Hepatocyte (in vitro differentiated cells): ENCODE results near the gene FAM193B. TPM values are rescaled to one million over a fixed set of nuclear protein-coding genes. Genes with fewer than 3 reads are reported as not detected.

Source experiments
- DNase-seq: peaks from one replicate; pipeline ENCODE4 v3.0.0-alpha.2; 2016; ENCODE audit warnings: low spot score
- H2AFZ ChIP-seq: fragments of 200-600 bp; sonication (generic); 2 replicates; pipeline ENCODE4 v1.6.0; 2016; ENCODE audit warnings: antibody characterized with exemption, mild to moderate bottlenecking
- H3K27ac ChIP-seq: fragments of 200-600 bp; sonication (generic); 2 replicates; pipeline ENCODE4 v1.5.1; 2016; ENCODE audit warnings: mild to moderate bottlenecking
- H3K27me3 ChIP-seq: fragments of 200-600 bp; sonication (generic); 2 replicates; pipeline ENCODE4 v1.6.1; 2016
- H3K36me3 ChIP-seq: fragments of 200-600 bp; sonication (generic); replicated peaks from 2 replicates; pipeline ENCODE4 v1.5.1; 2016; ENCODE audit warnings: low read depth; ENCODE audit not compliant: insufficient read depth
- H3K4me1 ChIP-seq: fragments of 200-600 bp; sonication (generic); 2 replicates; pipeline ENCODE4 v1.5.1; 2016; ENCODE audit warnings: mild to moderate bottlenecking, moderate library complexity; ENCODE audit not compliant: insufficient read depth
- H3K4me2 ChIP-seq: fragments of 200-600 bp; sonication (generic); 2 replicates; pipeline ENCODE4 v1.6.0; 2016
- H3K4me3 ChIP-seq: fragments of 200-600 bp; sonication (generic); 2 replicates; pipeline ENCODE4 v1.5.1; 2016; ENCODE audit warnings: mild to moderate bottlenecking
- H3K79me2 ChIP-seq: fragments of 200-600 bp; sonication (generic); 2 replicates; pipeline ENCODE4 v1.6.0; 2017; ENCODE audit warnings: mild to moderate bottlenecking
- H3K9me2 ChIP-seq: fragments of 200-600 bp; sonication (generic); replicated peaks from 2 replicates; pipeline ENCODE4 v1.6.0; 2017; ENCODE audit warnings: mild to moderate bottlenecking; ENCODE audit not compliant: insufficient read depth
- H3K9me3 ChIP-seq: fragments of 200-600 bp; sonication (generic); 2 replicates; pipeline ENCODE4 v1.5.1; 2016; ENCODE audit warnings: low read depth, mild to moderate bottlenecking
- H4K20me1 ChIP-seq: fragments of 200-600 bp; sonication (generic); 2 replicates; pipeline ENCODE4 v1.6.0; 2016; ENCODE audit warnings: mild to moderate bottlenecking; ENCODE audit not compliant: insufficient read depth, poor library complexity, severe bottlenecking
- CTCF ChIP-seq: fragments of 200-600 bp; sonication (generic); IDR thresholded peaks from 2 replicates; pipeline ENCODE4 v1.5.1; 2016; ENCODE audit warnings: antibody characterized with exemption, mild to moderate bottlenecking; ENCODE audit not compliant: poor library complexity
- EZH2 ChIP-seq: fragments of 200-600 bp; sonication (generic); IDR thresholded peaks from 2 replicates; pipeline ENCODE4 v1.6.1; 2016; ENCODE audit warnings: antibody characterized with exemption, mild to moderate bottlenecking, borderline replicate concordance
- EZH2phosphoT487 ChIP-seq: fragments of 200-600 bp; sonication (generic); IDR thresholded peaks from one replicate; pipeline ENCODE4 v1.6.1; 2018; ENCODE audit warnings: antibody characterized with exemption, mild to moderate bottlenecking, low read depth, moderate library complexity; ENCODE audit not compliant: unreplicated experiment, severe bottlenecking
- WGBS: methylation state at CpG from one replicate; pipeline ENCODE4 v1.1.6; 2016; ENCODE audit warnings: low lambda C conversion rate; ENCODE audit errors: missing lambda C conversion rate; 5-methylcytosine and 5-hydroxymethylcytosine counted together
- polyA plus RNA-seq: library from polyadenylated mRNA; unstranded; fragments of >200 nt; fragmentation: Nextera tagmentation; extraction: Ambion mirVana; gene quantifications from 2 replicates; pipeline ENCODE4 v1.2.1, GENCODE V29; 2016
- total RNA-seq: library from RNA; depleted of rRNA; stranded (reverse); fragments of >200 nt; gene quantifications from 2 replicates; pipeline ENCODE4 v1.2.3, GENCODE V29; 2014

The FAM193B gene
- total RNA-seq: 31.4 and 67.6 TPM in 2 replicates
- 76.1 and 136 TPM in 2 replicates for polyA plus RNA-seq

- Histone ChIP-seq H3K27ac (peak within 1 kb of the TSS; percentile 78), H3K9me2 (no peaks in the 10 kb centered on the region)
These were observed at the start of gene FAM193B for GRCh38 chr5:177554474-177555111. Gene FAM193B, minus strand, starts transcription at chr5:177554563. Its CDS starts 105 bp downstream, at chr5:177554458.

DNA sequence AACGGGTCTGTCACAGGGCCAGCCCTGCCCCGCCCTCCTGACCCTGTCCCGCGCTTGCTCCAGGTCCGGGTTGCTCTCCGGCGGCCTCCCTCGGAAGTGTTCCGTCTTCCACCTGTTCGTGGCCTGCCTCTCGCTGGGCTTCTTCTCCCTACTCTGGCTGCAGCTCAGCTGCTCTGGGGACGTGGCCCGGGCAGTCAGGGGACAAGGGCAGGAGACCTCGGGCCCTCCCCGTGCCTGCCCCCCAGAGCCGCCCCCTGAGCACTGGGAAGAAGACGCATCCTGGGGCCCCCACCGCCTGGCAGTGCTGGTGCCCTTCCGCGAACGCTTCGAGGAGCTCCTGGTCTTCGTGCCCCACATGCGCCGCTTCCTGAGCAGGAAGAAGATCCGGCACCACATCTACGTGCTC, 49.8 kb upstream of the FAM193B start:
- Histone ChIP-seq H3K9me2 (no peaks in the 10 kb centered on the region), H3K4me2 (no peak overlapping the region), H2AFZ (no peak overlapping the region), H3K27ac (no peak overlapping the region), H3K36me3 (no peaks in the 10 kb centered on the region), H3K4me3 (no peak overlapping the region), H3K9me3 (no peaks in the 10 kb centered on the region), H3K27me3 (no peaks in the 10 kb centered on the region), H4K20me1 (no peaks in the 10 kb centered on the region), H3K4me1 (peaks cover 9% of the 10 kb centered on the region), H3K79me2 (peaks cover 21% of the 10 kb centered on the region)
- DNase-seq: no peak
- TF ChIP-seq EZH2phosphoT487 (no peak), EZH2 (no peak)
- 94% methylated on average over 25 of the region's 27 CpGs for WGBS

More at GRCh38 chr5:177554474-177555111, at the start of gene FAM193B:
- Histone ChIP-seq H3K4me2 (peak within 1 kb of the TSS; percentile 95), H2AFZ (peak within 1 kb of the TSS; percentile 68), H3K9me3 (no peaks in the 10 kb centered on the region), H4K20me1 (peaks cover 32% of the 10 kb centered on the region), H3K4me3 (peak within 1 kb of the TSS; percentile 96), H3K27me3 (no peaks in the 10 kb centered on the region), H3K4me1 (peaks cover 25% of the 10 kb centered on the region), H3K79me2 (peaks cover 48% of the 10 kb centered on the region), H3K36me3 (peaks cover 5% of the 10 kb centered on the region)
- TF ChIP-seq EZH2phosphoT487 (no peak), CTCF (peak; percentile 22), EZH2 (no peak)
- DNase-seq: peak; percentile 96
- WGBS: 18% methylated on average over 37 of the region's 49 CpGs

- H3K4me3 ChIP-seq: no peak overlapping the region
- no peaks in the 10 kb centered on the region for H3K36me3 ChIP-seq
- H3K27me3 ChIP-seq: no peaks in the 10 kb centered on the region
- peaks cover 9% of the 10 kb centered on the region for H3K4me1 ChIP-seq
- H3K4me2 ChIP-seq: no peak overlapping the region
- no peaks in the 10 kb centered on the region for H3K9me3 ChIP-seq
- no peak for DNase-seq
- no peaks in the 10 kb centered on the region for H4K20me1 ChIP-seq
- H3K27ac ChIP-seq: no peak overlapping the region
- TF ChIP-seq EZH2 (no peak), EZH2phosphoT487 (no peak), CTCF (no peak)
- WGBS: 90% methylated on average over 8 of the region's 8 CpGs
- peaks cover 21% of the 10 kb centered on the region for H3K79me2 ChIP-seq
- H3K9me2 ChIP-seq: no peaks in the 10 kb centered on the region
- H2AFZ ChIP-seq: no peak overlapping the region
These were observed 49.3 kb upstream of the FAM193B start for GRCh38 chr5:177603631-177604030.

GRCh38 chr5:177602458-177602830, 48.1 kb upstream of the FAM193B start:
- no peaks in the 10 kb centered on the region for H3K27me3 ChIP-seq
- no peaks in the 10 kb centered on the region for H3K9me3 ChIP-seq
- H3K4me2 ChIP-seq: no peak overlapping the region
- H3K9me2 ChIP-seq: no peaks in the 10 kb centered on the region
- DNase-seq: no peak
- H3K4me3 ChIP-seq: no peak overlapping the region
- H4K20me1 ChIP-seq: no peaks in the 10 kb centered on the region
- peaks cover 9% of the 10 kb centered on the region for H3K4me1 ChIP-seq
- WGBS: 91% methylated on average over 4 of the region's 4 CpGs
- peaks cover 21% of the 10 kb centered on the region for H3K79me2 ChIP-seq
- no peak overlapping the region for H3K27ac ChIP-seq
- H3K36me3 ChIP-seq: no peaks in the 10 kb centered on the region
- H2AFZ ChIP-seq: no peak overlapping the region
- TF ChIP-seq CTCF (no peak), EZH2phosphoT487 (no peak), EZH2 (no peak)
